IPS-18c (cell line): ENCODE measurements around the gene CRYGB.
"Not testable (repeated sequence)": the region's sequence is repeated elsewhere in the genome, so short reads cannot be mapped to it uniquely, and the experiment has no call there.

Experiments
- H3K4me3 ChIP-seq: 2 replicates; pipeline ENCODE4 v1.7.0; 2013; ENCODE audit warnings: low read depth, mild to moderate bottlenecking, low read length, moderate library complexity; ENCODE audit not compliant: insufficient read depth
- H3K9me3 ChIP-seq: one replicate; pipeline ENCODE4 v1.6.1; 2013; ENCODE audit warnings: mild to moderate bottlenecking, low read length, moderate library complexity; ENCODE audit not compliant: control insufficient read depth, insufficient read depth

The CRYGB gene

GRCh38 chr2:208129744-208130711, 15.9 kb downstream of the CRYGB start, which contains the start of gene CRYGC:
Gene CRYGC, minus strand, starts transcription at chr2:208129828. Its CDS starts 36 bp downstream, at chr2:208129792.
- no peak within 1 kb of the TSS for H3K4me3 ChIP-seq
- no peaks in the 10 kb centered on the region for H3K9me3 ChIP-seq

- Histone ChIP-seq H3K4me3 (no peak overlapping the region), H3K9me3 (no peaks in the 10 kb centered on the region)
Observed at GRCh38 chr2:208128136-208128535, 17.8 kb downstream of the CRYGB start.

GRCh38 chr2:208127090-208127489, 18.9 kb downstream of the CRYGB start:
- no peak overlapping the region for H3K4me3 ChIP-seq
- no peaks in the 10 kb centered on the region for H3K9me3 ChIP-seq

- Histone ChIP-seq H3K4me3 (no peak overlapping the region), H3K9me3 (no peaks in the 10 kb centered on the region)
Observed at GRCh38 chr2:208125251-208125650, 20.7 kb downstream of the CRYGB start.

- H3K9me3 ChIP-seq: not testable (repeated sequence)
- H3K4me3 ChIP-seq: peak within 1 kb of the TSS; percentile 21; the same call in 1 of the 2 replicates
Observed at GRCh38 chr2:208124013-208124715, 21.8 kb downstream of the CRYGB start, which contains the start of gene CRYGD. Gene CRYGD, minus strand, starts transcription at chr2:208124524. Its CDS starts 51 bp downstream, at chr2:208124473.

GRCh38 chr2:208122248-208122647, 23.7 kb downstream of the CRYGB start:
- H3K4me3 ChIP-seq: no peak overlapping the region
- H3K9me3 ChIP-seq: peaks cover 2% of the 10 kb centered on the region

GRCh38 chr2:208118918-208119317, 27.0 kb downstream of the CRYGB start:
- H3K9me3 ChIP-seq: peaks cover 2% of the 10 kb centered on the region
- H3K4me3 ChIP-seq: no peak overlapping the region

- H3K9me3 ChIP-seq, H3K4me3 ChIP-seq: not testable (repeated sequence)
Observed at GRCh38 chr2:208117390-208117789, 28.6 kb downstream of the CRYGB start.

- peak overlapping the region; percentile 47 for H3K4me3 ChIP-seq
- H3K9me3 ChIP-seq: no peaks in the 10 kb centered on the region
Observed at GRCh38 chr2:208112969-208113368, 33.0 kb downstream of the CRYGB start.

- H3K9me3 ChIP-seq: not testable (repeated sequence)
- peak overlapping the region; percentile 47 for H3K4me3 ChIP-seq
Observed at GRCh38 chr2:208112273-208112745, 33.6 kb downstream of the CRYGB start.

GRCh38 chr2:208103616-208104015, 42.3 kb downstream of the CRYGB start:
- Histone ChIP-seq H3K4me3 (no peak overlapping the region), H3K9me3 (no peaks in the 10 kb centered on the region)

- no peak overlapping the region for H3K4me3 ChIP-seq
Observed at GRCh38 chr2:208101716-208102631, 44.0 kb downstream of the CRYGB start.

GRCh38 chr2:208099682-208100470, 46.1 kb downstream of the CRYGB start:
- no peak overlapping the region for H3K4me3 ChIP-seq

More at GRCh38 chr2:208101716-208102631, 44.0 kb downstream of the CRYGB start:
- no peaks in the 10 kb centered on the region for H3K9me3 ChIP-seq

GRCh38 chr2:208098701-208099100, 47.3 kb downstream of the CRYGB start:
- H3K4me3 ChIP-seq, H3K9me3 ChIP-seq: not testable (repeated sequence)

More at GRCh38 chr2:208099682-208100470, 46.1 kb downstream of the CRYGB start:
- H3K9me3 ChIP-seq: no peaks in the 10 kb centered on the region

- Histone ChIP-seq H3K9me3 (no peaks in the 10 kb centered on the region), H3K4me3 (no peak overlapping the region)
Observed at GRCh38 chr2:208098267-208098666, 47.7 kb downstream of the CRYGB start.

- no peak overlapping the region for H3K4me3 ChIP-seq
- no peaks in the 10 kb centered on the region for H3K9me3 ChIP-seq
Observed at GRCh38 chr2:208097801-208098200, 48.2 kb downstream of the CRYGB start.
